ENCODE data around the gene SCYGR7.
A peak's percentile ranks its signal among the peaks of the same experiment; 100 is the strongest.
"Not testable (repeated sequence)": the region's sequence is repeated elsewhere in the genome, so short reads cannot be mapped to it uniquely, and the experiment has no call there.

The SCYGR7 gene

GRCh38 chr2:227720680-227721079, 7.5 kb upstream of the SCYGR7 start:
- TF ChIP-seq, protein P1, sequence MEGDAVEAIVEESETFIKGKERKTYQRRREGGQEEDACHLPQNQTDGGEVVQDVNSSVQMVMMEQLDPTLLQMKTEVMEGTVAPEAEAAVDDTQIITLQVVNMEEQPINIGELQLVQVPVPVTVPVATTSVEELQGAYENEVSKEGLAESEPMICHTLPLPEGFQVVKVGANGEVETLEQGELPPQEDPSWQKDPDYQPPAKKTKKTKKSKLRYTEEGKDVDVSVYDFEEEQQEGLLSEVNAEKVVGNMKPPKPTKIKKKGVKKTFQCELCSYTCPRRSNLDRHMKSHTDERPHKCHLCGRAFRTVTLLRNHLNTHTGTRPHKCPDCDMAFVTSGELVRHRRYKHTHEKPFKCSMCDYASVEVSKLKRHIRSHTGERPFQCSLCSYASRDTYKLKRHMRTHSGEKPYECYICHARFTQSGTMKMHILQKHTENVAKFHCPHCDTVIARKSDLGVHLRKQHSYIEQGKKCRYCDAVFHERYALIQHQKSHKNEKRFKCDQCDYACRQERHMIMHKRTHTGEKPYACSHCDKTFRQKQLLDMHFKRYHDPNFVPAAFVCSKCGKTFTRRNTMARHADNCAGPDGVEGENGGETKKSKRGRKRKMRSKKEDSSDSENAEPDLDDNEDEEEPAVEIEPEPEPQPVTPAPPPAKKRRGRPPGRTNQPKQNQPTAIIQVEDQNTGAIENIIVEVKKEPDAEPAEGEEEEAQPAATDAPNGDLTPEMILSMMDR (IDR thresholded peaks at IDR 0.05; ENCODE audit: low read depth, low read length), result no peak
- H3K4me3 ChIP-seq (ENCODE audit: low read depth, low read length), result no peak overlapping the region

DNA sequence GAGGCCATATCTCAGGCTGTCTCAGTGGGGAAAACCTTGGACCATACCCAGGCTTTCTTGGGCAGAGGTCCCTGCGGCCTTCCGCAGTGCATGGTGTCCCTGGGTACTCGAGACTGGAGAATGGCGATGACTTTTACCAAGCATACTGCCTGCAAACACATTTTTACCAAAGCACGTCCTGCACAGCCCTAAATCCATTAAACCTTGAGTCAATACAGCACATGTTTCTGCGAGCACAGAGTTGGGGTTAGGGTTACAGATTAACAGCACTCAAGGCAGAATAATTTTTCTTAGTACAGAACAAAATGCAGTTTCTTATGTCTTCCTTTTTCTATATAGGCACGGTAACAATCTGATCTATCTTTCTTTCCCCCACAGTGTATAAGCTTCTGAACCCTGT, 5.3 kb upstream of the SCYGR7 start:
- H3K4me3 ChIP-seq (ENCODE audit: low read depth, low read length), result not testable (repeated sequence)

GRCh38 chr2:227724394-227725039, 3.6 kb upstream of the SCYGR7 start, which contains the start of gene SCYGR6:
Gene SCYGR6, minus strand, starts transcription at chr2:227724757. Its CDS starts 0 bp downstream, at chr2:227724757.
- TF ChIP-seq, protein P1 (IDR thresholded peaks at IDR 0.05; ENCODE audit: low read depth, low read length), result no peak

GRCh38 chr2:227739351-227739750, 11.2 kb downstream of the SCYGR7 start:
- TF ChIP-seq, protein P1 (IDR thresholded peaks at IDR 0.05; ENCODE audit: low read depth, low read length), result no peak
- no peak overlapping the region for H3K4me3 ChIP-seq (ENCODE audit: low read depth, low read length)

More at GRCh38 chr2:227724394-227725039, 3.6 kb upstream of the SCYGR7 start, which contains the start of gene SCYGR6:
- no peak within 1 kb of the TSS for H3K4me3 ChIP-seq (ENCODE audit: low read depth, low read length)

GRCh38 chr2:227740705-227741104, 12.6 kb downstream of the SCYGR7 start:
- H3K4me3 ChIP-seq (ENCODE audit: low read depth, low read length), result not testable (repeated sequence)

DNA sequence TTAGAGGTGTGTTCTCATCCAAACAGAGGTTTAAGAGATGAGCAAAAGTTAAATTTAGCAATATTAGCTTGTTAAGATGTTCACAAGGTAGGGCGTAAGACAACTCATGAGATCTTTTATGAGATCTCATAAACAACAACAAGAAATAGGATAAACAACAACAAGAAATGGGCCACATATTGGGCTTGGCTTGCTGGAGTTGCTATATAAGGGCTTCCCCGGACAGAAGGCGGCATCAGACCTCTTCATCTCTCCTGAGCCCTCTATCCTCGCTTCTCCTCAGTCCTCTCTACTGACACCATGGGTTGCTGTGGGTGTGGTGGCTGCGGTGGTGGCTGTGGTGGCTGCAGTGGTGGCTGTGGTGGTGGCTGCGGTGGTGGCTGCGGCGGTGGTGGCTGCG, 17.5 kb downstream of the SCYGR7 start, which contains the start of gene SCYGR8:
TSS of gene SCYGR8 (plus strand) at position 301 of the 400 bp plus-strand sequence. CDS start at position 301, 0 bp downstream.
- H3K4me3 ChIP-seq (ENCODE audit: low read depth, low read length), result no peak within 1 kb of the TSS
- TF ChIP-seq, protein P1 (IDR thresholded peaks at IDR 0.05; ENCODE audit: low read depth, low read length), result no peak

DNA sequence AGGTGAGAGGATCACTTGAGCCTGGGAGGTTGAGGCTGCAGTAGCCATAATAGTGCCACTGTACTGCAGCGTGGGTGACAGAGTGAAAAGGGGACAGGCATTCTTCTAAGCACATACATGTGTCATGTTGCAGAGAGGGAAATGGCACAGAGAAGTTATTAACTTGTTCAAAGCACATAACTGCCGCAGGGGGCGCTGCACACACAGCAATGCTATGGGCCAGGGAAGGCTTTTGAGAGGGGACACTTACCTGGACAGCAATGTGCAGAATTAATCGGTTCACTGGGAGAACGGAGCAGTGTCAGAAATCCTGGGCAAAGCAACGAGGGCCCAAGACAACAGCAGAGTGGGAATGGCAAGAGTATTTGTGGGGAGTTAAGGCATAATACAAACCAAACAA, 19.9 kb downstream of the SCYGR7 start:
- TF ChIP-seq, protein P1 (IDR thresholded peaks at IDR 0.05; ENCODE audit: low read depth, low read length), result peak; percentile 15; the same call in 1 of the 2 replicates
- no peak overlapping the region for H3K4me3 ChIP-seq (ENCODE audit: low read depth, low read length)

DNA sequence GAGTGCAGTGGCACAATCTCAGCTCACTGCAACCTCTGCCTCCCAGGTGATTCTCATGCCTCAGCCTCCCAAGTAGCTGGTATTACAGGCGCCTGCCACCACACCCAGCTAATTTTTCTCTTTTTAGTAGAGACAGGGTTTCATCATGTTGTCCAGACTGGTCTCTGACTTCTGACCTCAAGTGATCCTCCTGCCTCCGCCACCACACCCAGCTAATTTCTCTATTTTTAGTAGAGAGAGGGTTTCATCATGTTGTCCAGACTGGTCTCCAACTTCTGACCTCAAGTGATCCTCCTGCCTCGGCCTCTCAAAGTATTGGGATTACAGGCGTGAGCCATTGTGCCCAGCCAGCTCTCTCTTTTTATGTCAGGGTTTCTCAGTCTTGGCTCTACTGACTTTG, 28.1 kb downstream of the SCYGR7 start:
- not testable (repeated sequence) for H3K4me3 ChIP-seq (ENCODE audit: low read depth, low read length)
